ENCODE data around the gene SFMBT2. TPM values are rescaled to one million over a fixed set of nuclear protein-coding genes. Genes with fewer than 3 reads are reported as not detected.

SFMBT2 gene
- polyA plus RNA-seq, 1 donor: 3.5 TPM

GRCh38 chr10:7173948-7174347 is 236.9 kb downstream of the SFMBT2 start:
- Histone ChIP-seq H3K4me3 (ENCODE audit: low read length) (no peak overlapping the region), H3K27me3 (ENCODE audit: control insufficient read depth, insufficient read depth, low read length) (no peaks in the 10 kb centered on the region), H3K9me3 (ENCODE audit: control insufficient read depth, low read depth, low read length) (no peaks in the 10 kb centered on the region), H3K27ac (ENCODE audit: low read length) (no peak overlapping the region), H3K4me1 (ENCODE audit: control insufficient read depth, insufficient read depth, low read length) (no peaks in the 10 kb centered on the region), H3K36me3 (ENCODE audit: control insufficient read depth, insufficient read depth, low read length) (peaks cover 4% of the 10 kb centered on the region)
- DNase-seq: no peak
- WGBS (ENCODE audit: insufficient coverage, low lambda C conversion rate): no CpG with 5 or more reads among the region's 11 CpGs

GRCh38 chr10:7171825-7172224 is 239.0 kb downstream of the SFMBT2 start:
- H3K9me3 ChIP-seq (ENCODE audit: control insufficient read depth, low read depth, low read length): no peaks in the 10 kb centered on the region
- H3K36me3 ChIP-seq (ENCODE audit: control insufficient read depth, insufficient read depth, low read length): peaks cover 4% of the 10 kb centered on the region
- no peak for DNase-seq
- H3K27me3 ChIP-seq (ENCODE audit: control insufficient read depth, insufficient read depth, low read length): no peaks in the 10 kb centered on the region
- no peak overlapping the region for H3K4me3 ChIP-seq (ENCODE audit: low read length)
- no peak overlapping the region for H3K27ac ChIP-seq (ENCODE audit: low read length)
- H3K4me1 ChIP-seq (ENCODE audit: control insufficient read depth, insufficient read depth, low read length): no peaks in the 10 kb centered on the region
- WGBS (ENCODE audit: insufficient coverage, low lambda C conversion rate): no CpG with 5 or more reads among the region's 35 CpGs

GRCh38 chr10:7170626-7171322 is 240.1 kb downstream of the SFMBT2 start:
- H3K4me3 ChIP-seq (ENCODE audit: low read length): no peak overlapping the region
- H3K27ac ChIP-seq (ENCODE audit: low read length): no peak overlapping the region
- no peaks in the 10 kb centered on the region for H3K9me3 ChIP-seq (ENCODE audit: control insufficient read depth, low read depth, low read length)
- H3K4me1 ChIP-seq (ENCODE audit: control insufficient read depth, insufficient read depth, low read length): no peaks in the 10 kb centered on the region
- WGBS (ENCODE audit: insufficient coverage, low lambda C conversion rate): no CpG with 5 or more reads among the region's 24 CpGs
- H3K27me3 ChIP-seq (ENCODE audit: control insufficient read depth, insufficient read depth, low read length): no peaks in the 10 kb centered on the region
- peaks cover 4% of the 10 kb centered on the region for H3K36me3 ChIP-seq (ENCODE audit: control insufficient read depth, insufficient read depth, low read length)
- DNase-seq: no peak

- 80% methylated on average over 1 of the region's 13 CpGs for WGBS (ENCODE audit: insufficient coverage, low lambda C conversion rate)
- no peak overlapping the region for H3K4me3 ChIP-seq (ENCODE audit: low read length)
- H3K27ac ChIP-seq (ENCODE audit: low read length): no peak overlapping the region
- DNase-seq: no peak
- no peaks in the 10 kb centered on the region for H3K27me3 ChIP-seq (ENCODE audit: control insufficient read depth, insufficient read depth, low read length)
- peaks cover 4% of the 10 kb centered on the region for H3K36me3 ChIP-seq (ENCODE audit: control insufficient read depth, insufficient read depth, low read length)
- H3K4me1 ChIP-seq (ENCODE audit: control insufficient read depth, insufficient read depth, low read length): no peaks in the 10 kb centered on the region
- no peaks in the 10 kb centered on the region for H3K9me3 ChIP-seq (ENCODE audit: control insufficient read depth, low read depth, low read length)
Measured at GRCh38 chr10:7168414-7168813, 242.4 kb downstream of the SFMBT2 start.

GRCh38 chr10:7165500-7166177 is 245.2 kb downstream of the SFMBT2 start:
- no peaks in the 10 kb centered on the region for H3K9me3 ChIP-seq (ENCODE audit: control insufficient read depth, low read depth, low read length)
- H3K4me3 ChIP-seq (ENCODE audit: low read length): no peak overlapping the region
- peaks cover 2% of the 10 kb centered on the region for H3K36me3 ChIP-seq (ENCODE audit: control insufficient read depth, insufficient read depth, low read length)
- 20% methylated on average over 2 of the region's 4 CpGs for WGBS (ENCODE audit: insufficient coverage, low lambda C conversion rate)
- H3K27me3 ChIP-seq (ENCODE audit: control insufficient read depth, insufficient read depth, low read length): no peaks in the 10 kb centered on the region
- no peak overlapping the region for H3K27ac ChIP-seq (ENCODE audit: low read length)
- DNase-seq: no peak
- H3K4me1 ChIP-seq (ENCODE audit: control insufficient read depth, insufficient read depth, low read length): no peaks in the 10 kb centered on the region

- Histone ChIP-seq H3K4me3 (ENCODE audit: low read length) (no peak overlapping the region), H3K27me3 (ENCODE audit: control insufficient read depth, insufficient read depth, low read length) (no peaks in the 10 kb centered on the region), H3K4me1 (ENCODE audit: control insufficient read depth, insufficient read depth, low read length) (no peaks in the 10 kb centered on the region), H3K9me3 (ENCODE audit: control insufficient read depth, low read depth, low read length) (no peaks in the 10 kb centered on the region), H3K36me3 (ENCODE audit: control insufficient read depth, insufficient read depth, low read length) (no peaks in the 10 kb centered on the region), H3K27ac (ENCODE audit: low read length) (no peak overlapping the region)
- WGBS (ENCODE audit: insufficient coverage, low lambda C conversion rate): no CpG with 5 or more reads among the region's 8 CpGs
- no peak for DNase-seq
Measured at GRCh38 chr10:7164955-7165354, 245.9 kb downstream of the SFMBT2 start.

GRCh38 chr10:7162331-7162730 is 248.5 kb downstream of the SFMBT2 start:
- Histone ChIP-seq H3K27ac (ENCODE audit: low read length) (no peak overlapping the region), H3K4me1 (ENCODE audit: control insufficient read depth, insufficient read depth, low read length) (no peaks in the 10 kb centered on the region), H3K4me3 (ENCODE audit: low read length) (no peak overlapping the region), H3K27me3 (ENCODE audit: control insufficient read depth, insufficient read depth, low read length) (no peaks in the 10 kb centered on the region), H3K9me3 (ENCODE audit: control insufficient read depth, low read depth, low read length) (no peaks in the 10 kb centered on the region), H3K36me3 (ENCODE audit: control insufficient read depth, insufficient read depth, low read length) (no peaks in the 10 kb centered on the region)
- no peak for DNase-seq
- no CpG with 5 or more reads among the region's 8 CpGs for WGBS (ENCODE audit: insufficient coverage, low lambda C conversion rate)

GRCh38 chr10:7161484-7162250 is 249.2 kb downstream of the SFMBT2 start:
- WGBS (ENCODE audit: insufficient coverage, low lambda C conversion rate): no CpG with 5 or more reads among the region's 15 CpGs
- H3K4me3 ChIP-seq (ENCODE audit: low read length): no peak overlapping the region
- no peaks in the 10 kb centered on the region for H3K27me3 ChIP-seq (ENCODE audit: control insufficient read depth, insufficient read depth, low read length)
- DNase-seq: no peak
- H3K27ac ChIP-seq (ENCODE audit: low read length): no peak overlapping the region
- no peaks in the 10 kb centered on the region for H3K4me1 ChIP-seq (ENCODE audit: control insufficient read depth, insufficient read depth, low read length)
- no peaks in the 10 kb centered on the region for H3K9me3 ChIP-seq (ENCODE audit: control insufficient read depth, low read depth, low read length)
- H3K36me3 ChIP-seq (ENCODE audit: control insufficient read depth, insufficient read depth, low read length): no peaks in the 10 kb centered on the region

GRCh38 chr10:7159928-7160327 is 250.9 kb downstream of the SFMBT2 start:
- Histone ChIP-seq H3K4me1 (ENCODE audit: control insufficient read depth, insufficient read depth, low read length) (no peaks in the 10 kb centered on the region), H3K9me3 (ENCODE audit: control insufficient read depth, low read depth, low read length) (no peaks in the 10 kb centered on the region), H3K27me3 (ENCODE audit: control insufficient read depth, insufficient read depth, low read length) (no peaks in the 10 kb centered on the region), H3K27ac (ENCODE audit: low read length) (no peak overlapping the region), H3K36me3 (ENCODE audit: control insufficient read depth, insufficient read depth, low read length) (no peaks in the 10 kb centered on the region), H3K4me3 (ENCODE audit: low read length) (no peak overlapping the region)
- WGBS (ENCODE audit: insufficient coverage, low lambda C conversion rate): no CpG with 5 or more reads among the region's 5 CpGs
- DNase-seq: no peak

- no peak for DNase-seq
- Histone ChIP-seq H3K36me3 (ENCODE audit: control insufficient read depth, insufficient read depth, low read length) (no peaks in the 10 kb centered on the region), H3K4me3 (ENCODE audit: low read length) (no peak overlapping the region), H3K9me3 (ENCODE audit: control insufficient read depth, low read depth, low read length) (no peaks in the 10 kb centered on the region), H3K27ac (ENCODE audit: low read length) (no peak overlapping the region), H3K27me3 (ENCODE audit: control insufficient read depth, insufficient read depth, low read length) (no peaks in the 10 kb centered on the region), H3K4me1 (ENCODE audit: control insufficient read depth, insufficient read depth, low read length) (no peaks in the 10 kb centered on the region)
- WGBS (ENCODE audit: insufficient coverage, low lambda C conversion rate): 71% methylated on average over 2 of the region's 5 CpGs
Measured at GRCh38 chr10:7159517-7159916, 251.3 kb downstream of the SFMBT2 start.
